Measurements from ENCODE around the gene GPR132.

The GPR132 gene

DNA sequence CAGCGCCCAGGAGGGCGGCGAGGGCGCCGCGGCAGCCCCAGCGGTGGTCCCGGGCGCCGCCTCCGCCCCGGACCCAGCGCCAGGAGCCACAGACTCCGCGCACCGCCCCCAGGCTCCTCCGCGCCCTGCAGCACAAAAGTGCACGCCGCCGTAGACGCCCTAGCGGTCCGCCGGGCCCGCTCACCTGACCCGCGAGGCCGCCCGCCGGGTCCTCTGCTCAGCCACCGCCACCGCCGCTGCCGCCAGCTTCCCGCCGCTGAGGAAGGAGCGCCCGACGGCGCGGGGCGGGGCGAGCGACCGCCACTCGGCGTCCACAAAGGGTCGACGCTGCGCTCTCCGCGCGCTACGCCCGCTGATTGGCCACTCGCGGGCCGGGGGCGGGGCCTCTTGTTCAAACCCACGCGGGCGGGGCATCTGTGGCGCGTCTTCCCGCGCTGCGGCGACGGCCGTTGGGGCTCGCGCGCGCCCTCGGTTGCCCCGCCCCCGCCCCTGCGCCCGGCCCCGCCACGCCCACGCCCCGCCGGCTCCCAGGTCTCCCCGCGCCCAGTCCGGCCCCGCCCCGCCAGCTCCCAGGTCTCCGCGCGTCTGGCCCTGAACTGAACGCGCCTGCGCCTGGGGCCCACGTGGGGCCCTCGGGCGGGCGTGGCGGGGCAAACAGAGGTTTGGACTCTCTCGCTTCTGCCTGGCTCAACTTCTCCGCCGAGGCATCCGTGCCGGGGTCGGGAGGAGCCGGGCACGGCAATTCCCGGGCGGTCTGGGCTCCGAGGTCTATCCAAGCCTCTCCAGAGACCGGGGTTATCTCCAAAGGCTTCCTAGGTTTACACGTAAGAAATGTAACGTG, 44.2 kb downstream of the GPR132 start, which contains the start of gene CDCA4:
CDCA4 (minus strand) TSS at position 269 of the 841 bp plus-strand sequence. CDS start 9,154 bp downstream, outside the sequence.
- ChIA-PET POLR2A (interaction anchor here (0.5 to 4.4 kb wide), 22 partner anchors 9 to 92 kb away, joined by 3 to 57 read pairs (median 4); partner anchors contain the start of genes AHNAK2 and CLBA1), CTCF (interaction anchor here (0.6 to 1.5 kb wide), 3 partner anchors 8 to 25 kb away, joined by 3 to 11 read pairs (median 5); no protein-coding TSS in a partner anchor)
- TF ChIP-seq TARDBP (IDR thresholded peaks at IDR 0.05) (no peak), LEF1 (IDR thresholded peaks at IDR 0.05; ENCODE audit: borderline replicate concordance) (peak; percentile 68; the same call in 1 of the 2 replicates), CTBP1 (IDR thresholded peaks at IDR 0.05; ENCODE audit: borderline replicate concordance) (0 out of 2 replicates have a peak, but pooled peaks have one; percentile 13), BHLHE40 (IDR thresholded peaks at IDR 0.05; ENCODE audit: borderline replicate concordance) (no peak), HDGF (IDR thresholded peaks at IDR 0.05; ENCODE audit: borderline replicate concordance) (no peak), SUZ12 (IDR thresholded peaks at IDR 0.05) (no peak), ELF4 (IDR thresholded peaks at IDR 0.05) (no peak), FOXM1 (IDR thresholded peaks at IDR 0.05; ENCODE audit: borderline replicate concordance) (peak; percentile 64; the same call in 1 of the 2 replicates), FOXA1 (IDR thresholded peaks at IDR 0.05) (no peak), L3MBTL2 (conservative IDR thresholded peaks at IDR 0.05) (peak; percentile 92)
- peak; percentile 99 for DNase-seq (ENCODE audit: extremely low spot score)

DNA sequence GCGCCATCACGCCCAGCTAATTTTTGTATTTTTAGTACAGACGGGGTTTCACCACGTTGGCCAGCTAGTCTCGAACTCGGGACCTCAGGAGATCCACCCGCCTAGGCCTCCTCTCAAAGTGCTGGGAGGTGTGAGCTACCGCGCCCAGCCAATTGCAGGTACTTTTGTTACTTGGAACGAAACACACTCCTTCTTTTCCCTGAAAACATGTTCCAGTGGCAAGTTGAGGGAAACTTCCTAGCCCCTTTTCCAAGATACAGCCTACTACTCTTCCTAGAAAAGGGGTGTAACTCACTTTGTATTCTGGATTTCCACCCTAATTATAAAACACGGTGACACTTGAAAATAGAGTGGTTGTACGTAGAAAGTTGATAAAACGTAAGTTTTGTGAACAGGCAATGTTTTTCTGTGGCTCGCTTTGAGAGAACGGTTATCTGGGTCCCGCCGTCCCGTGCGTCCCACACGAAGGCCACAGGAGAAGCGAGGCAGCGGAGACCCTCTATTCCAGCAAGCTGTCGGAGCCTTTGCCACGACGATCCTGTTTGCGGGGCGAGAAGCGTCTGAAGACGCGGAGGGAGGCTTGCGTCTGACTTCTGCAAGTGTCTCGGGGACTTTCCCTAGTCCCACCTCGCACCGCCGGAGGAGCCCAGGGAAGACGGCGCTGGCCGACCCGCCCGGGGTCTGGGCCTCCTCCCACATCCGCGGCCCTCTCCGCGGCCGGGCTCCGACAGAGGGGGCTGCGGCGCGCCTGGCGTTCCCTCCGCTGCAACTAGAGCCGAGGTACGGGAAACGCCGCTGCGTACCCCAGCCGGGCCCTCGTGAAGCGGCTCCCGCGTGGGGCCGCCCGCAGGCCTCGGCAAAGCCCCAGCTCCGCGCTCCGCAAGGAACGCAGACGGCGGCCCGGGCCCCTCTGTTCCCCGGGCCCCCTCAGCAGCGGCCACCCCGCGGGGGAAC, 45.1 kb downstream of the GPR132 start:
- DNase-seq (ENCODE audit: extremely low spot score) = peak; percentile 35
- ChIA-PET CTCF (interaction anchor here (1.5 kb wide), 1 partner anchor 26 kb away, joined by 11 read pairs; no protein-coding TSS in a partner anchor), POLR2A (interaction anchor here (0.9 to 4.4 kb wide), 12 partner anchors 9 to 66 kb away, joined by 3 to 57 read pairs (median 6); partner anchors contain the start of gene AHNAK2)

DNA sequence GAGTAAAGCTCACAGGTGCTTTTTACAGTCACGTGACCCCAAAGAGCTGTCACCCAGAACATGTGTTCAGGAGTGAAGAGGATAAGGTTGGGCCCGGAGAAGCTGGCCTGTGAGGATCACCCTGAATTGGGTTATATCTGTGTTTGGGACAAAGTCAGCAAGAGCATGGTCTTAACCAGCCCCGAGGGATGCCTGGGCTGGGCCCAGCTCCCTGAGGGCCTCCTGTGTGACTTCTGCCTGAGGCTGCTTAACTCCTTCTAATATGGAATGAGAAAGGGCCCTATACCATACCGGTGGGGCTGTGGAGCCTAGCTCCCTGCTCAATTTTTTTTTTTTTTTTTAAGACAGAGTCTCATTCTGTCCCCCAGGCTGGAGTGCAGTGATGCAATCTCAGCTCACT, 46.8 kb downstream of the GPR132 start:
- POLR2A ChIA-PET = interaction anchor here (1.4 to 4.4 kb wide), 3 partner anchors 11 to 39 kb away, joined by 4 to 29 read pairs (median 6); no protein-coding TSS in a partner anchor
- no peak for DNase-seq (ENCODE audit: extremely low spot score)
- CTCF ChIA-PET = interaction anchor here (0.8 kb wide), 1 partner anchor 43 kb away, joined by 3 read pairs; no protein-coding TSS in a partner anchor
- no peak for TF ChIP-seq BHLHE40 (IDR thresholded peaks at IDR 0.05; ENCODE audit: borderline replicate concordance)
- TF ChIP-seq CTBP1 (IDR thresholded peaks at IDR 0.05; ENCODE audit: borderline replicate concordance) = no peak
- no peak for TF ChIP-seq HDGF (IDR thresholded peaks at IDR 0.05; ENCODE audit: borderline replicate concordance)
- no peak for TF ChIP-seq ZNF384 (IDR thresholded peaks at IDR 0.05)
- TF ChIP-seq ELF4 (IDR thresholded peaks at IDR 0.05) = no peak
- TF ChIP-seq SP1 (IDR thresholded peaks at IDR 0.05) = no peak
- no peak for TF ChIP-seq NFRKB (IDR thresholded peaks at IDR 0.05)
- TF ChIP-seq FOXK2 (IDR thresholded peaks at IDR 0.05) = no peak
- no peak for TF ChIP-seq ARNT (IDR thresholded peaks at IDR 0.05)
- no peak for TF ChIP-seq FOXM1 (IDR thresholded peaks at IDR 0.05; ENCODE audit: borderline replicate concordance)
- no peak for TF ChIP-seq TARDBP (IDR thresholded peaks at IDR 0.05)
- TF ChIP-seq, protein P1, sequence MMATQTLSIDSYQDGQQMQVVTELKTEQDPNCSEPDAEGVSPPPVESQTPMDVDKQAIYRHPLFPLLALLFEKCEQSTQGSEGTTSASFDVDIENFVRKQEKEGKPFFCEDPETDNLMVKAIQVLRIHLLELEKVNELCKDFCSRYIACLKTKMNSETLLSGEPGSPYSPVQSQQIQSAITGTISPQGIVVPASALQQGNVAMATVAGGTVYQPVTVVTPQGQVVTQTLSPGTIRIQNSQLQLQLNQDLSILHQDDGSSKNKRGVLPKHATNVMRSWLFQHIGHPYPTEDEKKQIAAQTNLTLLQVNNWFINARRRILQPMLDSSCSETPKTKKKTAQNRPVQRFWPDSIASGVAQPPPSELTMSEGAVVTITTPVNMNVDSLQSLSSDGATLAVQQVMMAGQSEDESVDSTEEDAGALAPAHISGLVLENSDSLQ (IDR thresholded peaks at IDR 0.05) = no peak
- TF ChIP-seq L3MBTL2 (conservative IDR thresholded peaks at IDR 0.05) = no peak
- TF ChIP-seq SUZ12 (IDR thresholded peaks at IDR 0.05) = no peak
- no peak for TF ChIP-seq LEF1 (IDR thresholded peaks at IDR 0.05; ENCODE audit: borderline replicate concordance)
- TF ChIP-seq FOXA1 (IDR thresholded peaks at IDR 0.05) = no peak

More for the DNA sequence above, 45.1 kb downstream of the GPR132 start:
- TF ChIP-seq TARDBP (IDR thresholded peaks at IDR 0.05) (no peak), FOXK2 (IDR thresholded peaks at IDR 0.05) (no peak), BHLHE40 (IDR thresholded peaks at IDR 0.05; ENCODE audit: borderline replicate concordance) (no peak), FOXA1 (IDR thresholded peaks at IDR 0.05) (no peak), NFRKB (IDR thresholded peaks at IDR 0.05) (no peak), CTBP1 (IDR thresholded peaks at IDR 0.05; ENCODE audit: borderline replicate concordance) (no peak), HDGF (IDR thresholded peaks at IDR 0.05; ENCODE audit: borderline replicate concordance) (no peak), SP1 (IDR thresholded peaks at IDR 0.05) (no peak)

DNA sequence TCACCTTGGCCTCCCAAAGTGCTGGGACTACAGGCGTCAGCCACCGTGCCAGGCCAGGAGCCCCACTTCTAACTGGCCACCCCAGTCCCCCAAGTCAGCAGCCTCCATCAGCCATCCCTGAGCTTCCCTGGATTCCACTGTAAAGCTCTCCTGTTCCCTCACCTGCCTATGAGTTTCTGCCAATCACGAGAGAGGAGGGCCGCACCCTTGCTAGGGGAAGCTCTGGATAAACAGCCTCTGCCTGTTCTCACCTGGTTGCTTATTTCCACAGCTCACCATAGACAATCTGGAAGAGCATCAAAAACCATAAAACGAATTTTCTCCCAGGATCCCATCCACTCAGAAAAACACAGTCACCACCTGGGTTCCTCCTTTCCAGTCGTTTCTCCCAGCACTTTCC, 49.3 kb downstream of the GPR132 start:
- DNase-seq (ENCODE audit: extremely low spot score) = no peak
- ChIA-PET POLR2A (interaction anchor here (1.6 kb wide), 1 partner anchor 11 kb away, joined by 4 read pairs; no protein-coding TSS in a partner anchor), CTCF (no interaction called here)
- no peak for TF ChIP-seq FOXK2 (IDR thresholded peaks at IDR 0.05)
- TF ChIP-seq CTBP1 (IDR thresholded peaks at IDR 0.05; ENCODE audit: borderline replicate concordance) = no peak
- TF ChIP-seq ZNF384 (IDR thresholded peaks at IDR 0.05) = no peak

DNA sequence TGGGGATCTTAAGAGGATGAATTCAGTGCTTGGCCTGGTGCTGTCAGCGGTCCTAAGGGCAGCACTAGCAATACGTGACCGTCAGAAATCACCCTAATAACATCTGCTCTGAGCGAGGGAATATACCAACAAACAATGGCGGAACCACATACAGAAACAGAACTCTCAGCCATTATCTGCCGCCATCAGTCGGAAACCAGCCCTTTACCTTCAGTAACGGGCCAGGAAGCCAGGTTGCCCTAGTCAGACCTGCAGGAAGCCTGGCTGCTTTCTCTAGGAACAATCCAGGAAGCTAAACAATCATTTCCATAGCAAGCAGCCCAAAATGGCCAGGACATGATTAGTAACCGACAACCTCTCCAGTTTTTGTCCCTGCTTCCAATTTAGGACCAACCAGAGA, 50.0 kb downstream of the GPR132 start:
- no peak for DNase-seq (ENCODE audit: extremely low spot score)
- POLR2A ChIA-PET = interaction anchor here (1.6 kb wide), 1 partner anchor 11 kb away, joined by 4 read pairs; no protein-coding TSS in a partner anchor
- CTCF ChIA-PET = no interaction called here
- TF ChIP-seq FOXA1 (IDR thresholded peaks at IDR 0.05) = no peak
- no peak for TF ChIP-seq CTBP1 (IDR thresholded peaks at IDR 0.05; ENCODE audit: borderline replicate concordance)
- TF ChIP-seq ELF4 (IDR thresholded peaks at IDR 0.05) = no peak
- TF ChIP-seq SP1 (IDR thresholded peaks at IDR 0.05) = no peak
- no peak for TF ChIP-seq L3MBTL2 (conservative IDR thresholded peaks at IDR 0.05)
- TF ChIP-seq, protein P1 (IDR thresholded peaks at IDR 0.05) = no peak
- TF ChIP-seq FOXK2 (IDR thresholded peaks at IDR 0.05) = no peak
- TF ChIP-seq LEF1 (IDR thresholded peaks at IDR 0.05; ENCODE audit: borderline replicate concordance) = no peak
- no peak for TF ChIP-seq TARDBP (IDR thresholded peaks at IDR 0.05)
- TF ChIP-seq BHLHE40 (IDR thresholded peaks at IDR 0.05; ENCODE audit: borderline replicate concordance) = no peak
